Stimulated activated CD8-positive, alpha-beta memory T cell treated with anti-CD3 and anti-CD28 coated beads, Interleukin-12 subunit alpha, Interleukin-12 subunit beta, amount 100 ng/mL, for 24 hours (primary cell): ENCODE results near the gene TTC21A.

ENCODE experiments used
- DNase-seq: peaks from one replicate; pipeline ENCODE4 v3.0.0-alpha.2; 2020; ENCODE audit errors: extremely low read depth

Gene TTC21A

GRCh38 chr3:39114456-39114855 is 7.0 kb downstream of the TTC21A start:
- DNase-seq, result no peak

- no peak for DNase-seq
Observed at GRCh38 chr3:39115870-39116269, 8.4 kb downstream of the TTC21A start.

GRCh38 chr3:39118079-39118478 is 10.6 kb downstream of the TTC21A start:
- no peak for DNase-seq

GRCh38 chr3:39118931-39119660 is 11.6 kb downstream of the TTC21A start:
- no peak for DNase-seq

GRCh38 chr3:39121621-39122020 is 14.1 kb downstream of the TTC21A start:
- no peak for DNase-seq

DNA sequence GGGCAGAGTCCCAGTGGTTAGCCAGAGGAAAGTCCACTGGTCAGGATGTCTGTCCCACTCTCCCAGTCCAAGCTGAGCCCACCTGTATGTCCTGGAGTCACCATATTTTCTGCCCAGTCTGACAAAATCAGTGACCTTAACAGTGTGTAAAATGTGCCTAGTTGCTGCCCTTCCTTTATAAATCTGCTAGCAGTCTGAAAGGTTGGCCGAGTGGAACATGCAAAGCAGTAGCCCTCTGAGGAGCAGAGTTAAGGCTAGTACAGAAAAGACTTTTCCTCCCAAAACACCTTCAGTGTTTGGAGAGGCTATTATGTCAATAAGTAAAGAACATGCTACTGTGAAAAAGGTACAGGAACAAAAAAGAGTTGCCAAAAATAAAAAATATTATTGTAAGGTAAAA is 15.3 kb downstream of the TTC21A start:
- no peak for DNase-seq

- no peak for DNase-seq
Observed at GRCh38 chr3:39124876-39125840, 17.7 kb downstream of the TTC21A start.

DNA sequence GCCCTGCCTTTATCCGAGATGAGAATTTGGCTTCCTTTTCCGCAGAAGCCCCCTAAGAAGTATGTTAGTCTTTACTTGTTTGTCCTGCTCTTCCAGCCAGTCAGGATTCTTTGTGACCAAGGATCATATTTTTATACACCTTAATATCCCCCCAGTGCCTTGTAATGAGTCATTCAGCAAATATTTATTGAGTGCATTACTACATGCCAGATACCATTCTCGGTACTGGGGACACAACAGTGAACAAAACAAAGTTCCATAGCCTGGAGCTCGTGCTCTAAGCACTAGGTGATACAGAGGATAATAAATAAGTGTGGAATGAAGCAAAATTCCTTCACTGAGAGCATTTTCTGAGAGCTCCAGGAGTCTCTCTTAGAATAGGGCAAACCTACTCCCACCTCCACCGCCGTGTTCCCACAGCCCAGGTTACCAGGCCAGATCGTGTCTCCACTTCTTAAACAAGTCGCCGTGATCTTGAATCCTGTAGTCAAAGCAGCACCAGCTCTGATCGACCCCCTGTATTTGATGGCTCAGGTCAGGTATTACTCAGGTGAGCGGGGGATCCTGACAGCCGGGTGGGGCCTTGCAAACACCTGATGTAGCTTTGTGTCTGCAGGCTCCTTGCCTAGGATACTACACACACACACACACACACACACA is 18.5 kb downstream of the TTC21A start:
- no peak for DNase-seq

- DNase-seq, result no peak
Observed at GRCh38 chr3:39126532-39127071, 19.1 kb downstream of the TTC21A start.

DNA sequence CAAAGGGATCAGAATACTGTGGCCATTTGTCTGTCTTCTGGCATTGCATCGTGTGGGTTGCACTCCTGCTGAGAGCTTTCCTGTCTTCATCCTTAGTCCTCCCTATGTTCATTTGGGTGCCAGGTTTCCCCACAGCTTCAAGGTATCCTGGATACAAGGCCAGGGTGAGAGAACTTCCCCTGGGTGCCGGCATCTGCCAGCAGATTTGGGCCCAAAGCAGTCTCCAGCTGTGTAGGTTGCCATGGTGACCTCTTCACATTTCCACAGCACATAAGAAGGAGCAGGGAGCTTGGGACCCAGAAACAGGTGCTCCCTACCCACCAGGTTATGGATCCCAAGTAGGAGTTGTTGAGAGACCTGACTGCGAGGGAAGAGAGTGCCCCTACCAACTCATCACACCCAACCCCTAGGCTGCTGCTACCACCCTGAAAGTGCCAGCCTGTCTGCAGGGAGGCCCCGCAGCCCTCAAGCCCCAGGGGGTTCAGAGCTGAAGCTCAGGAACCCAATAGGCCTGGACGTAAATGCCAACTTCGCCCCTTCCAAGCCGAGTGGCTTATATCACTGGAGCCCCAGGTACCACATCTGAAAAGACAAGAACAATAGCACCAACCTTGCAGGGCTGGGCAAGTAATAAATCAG is 19.9 kb downstream of the TTC21A start:
- DNase-seq, result no peak

- no peak for DNase-seq
Observed at GRCh38 chr3:39127908-39128304, 20.4 kb downstream of the TTC21A start.

DNA sequence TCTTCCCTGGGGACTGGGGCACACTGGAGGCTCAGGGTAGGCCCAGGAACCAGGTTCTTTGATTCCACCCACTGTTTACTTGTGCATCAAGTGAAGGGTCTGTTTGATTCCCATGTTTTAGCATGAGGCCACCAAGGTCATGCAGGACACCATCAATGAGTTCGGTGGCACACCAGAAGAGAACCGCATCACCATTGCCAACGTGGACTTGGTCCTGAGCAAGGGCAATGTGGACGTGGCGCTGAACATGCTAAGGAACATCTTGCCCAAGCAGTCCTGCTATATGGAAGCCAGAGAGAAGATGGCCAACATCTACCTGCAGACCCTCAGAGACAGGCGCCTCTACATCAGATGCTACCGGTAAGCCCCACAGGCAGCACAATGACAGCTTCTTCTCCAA is 21.5 kb downstream of the TTC21A start:
- no peak for DNase-seq

DNA sequence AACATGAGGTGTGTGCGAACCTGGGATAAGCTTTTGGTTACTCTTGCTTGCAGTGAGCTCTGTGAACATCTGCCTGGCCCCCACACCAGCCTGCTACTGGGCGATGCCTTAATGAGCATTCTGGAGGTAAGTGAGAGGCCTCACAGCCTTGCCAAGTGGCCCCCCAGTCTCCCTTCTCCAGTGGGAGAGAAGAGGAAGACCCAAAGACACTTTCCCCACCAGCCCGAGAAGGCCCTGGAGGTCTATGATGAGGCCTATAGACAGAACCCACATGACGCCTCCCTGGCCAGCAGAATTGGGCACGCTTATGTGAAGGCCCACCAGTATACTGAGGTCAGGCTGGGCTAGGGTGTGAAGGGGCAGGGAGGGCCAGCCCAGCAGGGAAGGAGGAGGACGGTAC is 22.5 kb downstream of the TTC21A start:
- no peak for DNase-seq

DNA sequence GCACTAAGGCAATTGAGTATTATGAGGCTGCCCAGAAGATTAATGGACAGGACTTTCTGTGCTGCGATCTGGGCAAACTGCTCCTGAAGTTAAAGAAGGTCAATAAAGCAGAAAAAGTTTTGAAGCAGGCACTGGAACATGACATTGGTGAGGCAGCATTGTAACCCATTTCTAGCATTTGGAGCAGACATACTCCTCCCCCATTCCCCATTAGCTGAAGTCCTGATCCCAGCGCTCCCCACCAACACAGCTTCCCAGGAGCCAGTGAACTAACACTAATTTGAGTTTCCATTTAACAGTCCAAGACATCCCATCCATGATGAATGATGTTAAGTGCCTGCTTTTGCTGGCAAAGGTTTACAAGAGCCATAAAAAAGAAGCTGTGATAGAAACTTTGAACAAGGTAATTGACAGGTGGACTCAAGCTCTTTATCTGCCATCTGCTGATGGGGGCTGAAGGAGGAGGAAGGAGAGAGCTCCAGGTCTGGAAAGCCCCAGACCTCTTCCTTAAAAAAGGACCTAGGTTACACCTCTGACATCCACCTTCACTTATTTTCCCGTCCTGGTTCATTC is 23.3 kb downstream of the TTC21A start:
- no peak for DNase-seq

DNA sequence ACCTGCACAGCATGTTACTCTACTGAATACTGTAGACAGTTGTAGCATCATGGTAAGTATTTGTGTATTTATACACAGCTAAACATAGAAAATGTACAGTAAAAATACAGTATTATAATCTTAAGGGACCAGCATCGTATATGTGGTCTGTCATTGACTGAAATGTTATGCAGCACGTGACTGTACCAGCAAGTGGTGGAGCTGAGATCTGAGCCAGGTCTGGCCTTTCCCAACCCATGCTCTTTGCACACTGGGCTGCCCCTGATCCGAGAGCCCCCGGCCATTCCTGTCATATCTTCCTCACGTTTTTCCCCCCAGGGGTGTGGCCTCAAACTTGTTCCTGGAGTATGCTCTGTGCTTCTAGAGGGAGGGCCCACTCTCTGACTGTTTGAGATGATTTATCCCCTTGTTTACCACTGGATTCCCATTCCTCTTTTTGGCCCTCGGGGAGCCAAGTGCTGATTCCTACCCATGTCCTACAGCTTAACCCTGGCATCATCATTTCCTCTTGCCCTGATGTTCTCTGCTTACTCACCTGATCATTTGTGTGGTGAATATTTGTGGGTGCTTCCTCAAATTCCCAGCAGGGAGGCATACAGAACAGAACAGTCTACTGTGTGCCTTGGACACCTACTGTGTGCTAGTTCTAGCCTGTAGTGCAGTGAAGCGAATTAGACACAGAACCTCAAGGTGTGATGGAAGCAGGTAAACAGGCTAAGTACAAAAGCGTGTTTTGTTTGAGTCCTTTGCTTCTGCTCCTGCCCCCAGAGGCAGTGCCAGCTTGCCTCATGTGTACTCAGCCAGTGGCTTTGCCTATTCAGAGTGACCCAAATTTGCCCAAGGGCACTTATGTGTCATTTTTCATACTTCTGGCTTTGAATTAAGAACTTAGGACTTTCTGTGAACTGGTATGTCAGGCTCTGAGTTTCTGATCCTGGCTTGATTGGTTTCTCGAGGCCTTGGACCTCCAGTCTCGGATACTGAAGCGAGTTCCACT is 24.9 kb downstream of the TTC21A start:
- DNase-seq, result no peak

DNA sequence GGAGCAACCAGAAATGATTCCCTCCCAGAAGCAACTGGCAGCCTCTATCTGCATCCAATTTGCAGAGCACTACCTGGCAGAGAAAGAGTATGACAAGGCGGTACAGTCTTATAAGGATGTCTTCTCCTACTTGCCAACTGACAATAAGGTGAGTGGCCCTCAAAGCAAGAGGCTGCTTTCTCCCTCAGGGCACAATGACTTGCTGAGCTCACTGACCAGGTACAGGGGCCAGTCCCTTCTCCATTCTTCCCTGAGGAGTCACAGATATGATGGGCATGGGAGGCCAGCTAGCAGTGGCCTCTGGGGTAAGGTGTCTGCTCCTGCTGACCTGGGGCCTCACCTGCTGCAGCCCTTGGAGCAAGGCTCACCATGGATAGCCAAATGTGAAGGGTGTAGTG is 25.6 kb downstream of the TTC21A start:
- DNase-seq, result no peak

DNA sequence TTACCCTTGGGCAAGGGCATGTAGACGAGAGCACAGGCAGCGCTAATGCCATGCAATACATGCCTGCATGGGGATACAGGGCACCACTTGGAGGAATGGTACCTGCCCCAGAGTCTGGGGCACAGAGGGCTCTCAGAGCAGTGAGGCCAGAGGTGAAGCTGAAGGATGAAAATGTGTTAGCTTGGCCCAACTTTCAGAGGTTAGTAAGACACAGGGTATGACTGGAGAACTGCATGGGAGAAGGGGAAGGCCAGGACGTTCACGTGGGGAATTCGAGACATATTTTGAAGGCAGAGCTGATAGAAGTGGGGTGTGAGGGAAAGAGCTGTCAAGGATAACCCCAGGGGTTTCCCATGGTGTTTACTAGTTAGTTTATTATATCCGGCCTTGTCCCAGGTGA is 26.3 kb downstream of the TTC21A start:
- DNase-seq, result no peak

GRCh38 chr3:39134305-39134704 is 26.8 kb downstream of the TTC21A start:
- DNase-seq, result no peak

- no peak for DNase-seq
Observed at GRCh38 chr3:39135170-39135805, 27.8 kb downstream of the TTC21A start.
